EL (cell line): ENCODE measurements around the gene NKX2-1.
"Not testable (repeated sequence)": the region's sequence is repeated elsewhere in the genome, so short reads cannot be mapped to it uniquely, and the experiment has no call there.

Experiments
- DNase-seq: peaks from one replicate; pipeline ENCODE4 v3.0.0-alpha.2; 2016

Gene NKX2-1

GRCh38 chr14:36505181-36505815 lies 14.7 kb downstream of the NKX2-1 start:
- no peak for DNase-seq

DNA sequence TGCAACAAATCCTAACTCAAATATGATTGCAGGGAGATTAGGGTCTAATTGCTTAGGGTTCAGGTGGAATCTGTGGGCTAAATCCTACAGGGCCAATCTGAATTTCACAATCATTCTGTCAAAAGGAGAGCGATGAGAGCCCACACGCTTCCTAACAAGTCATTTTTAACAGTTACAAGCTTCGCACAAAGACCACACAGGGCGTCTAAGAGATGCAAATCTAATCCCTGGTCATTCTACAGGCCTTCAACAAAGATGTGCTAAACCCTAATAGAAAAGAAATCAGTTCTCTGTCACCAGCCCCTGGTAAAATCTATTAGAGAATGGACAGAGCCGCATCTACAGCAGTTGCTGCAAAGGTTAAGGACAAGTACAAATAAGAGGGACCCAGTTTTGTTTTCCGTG lies 15.3 kb downstream of the NKX2-1 start:
- DNase-seq = no peak

- DNase-seq = no peak
Measured at GRCh38 chr14:36503771-36504741, 16.0 kb downstream of the NKX2-1 start.

DNA sequence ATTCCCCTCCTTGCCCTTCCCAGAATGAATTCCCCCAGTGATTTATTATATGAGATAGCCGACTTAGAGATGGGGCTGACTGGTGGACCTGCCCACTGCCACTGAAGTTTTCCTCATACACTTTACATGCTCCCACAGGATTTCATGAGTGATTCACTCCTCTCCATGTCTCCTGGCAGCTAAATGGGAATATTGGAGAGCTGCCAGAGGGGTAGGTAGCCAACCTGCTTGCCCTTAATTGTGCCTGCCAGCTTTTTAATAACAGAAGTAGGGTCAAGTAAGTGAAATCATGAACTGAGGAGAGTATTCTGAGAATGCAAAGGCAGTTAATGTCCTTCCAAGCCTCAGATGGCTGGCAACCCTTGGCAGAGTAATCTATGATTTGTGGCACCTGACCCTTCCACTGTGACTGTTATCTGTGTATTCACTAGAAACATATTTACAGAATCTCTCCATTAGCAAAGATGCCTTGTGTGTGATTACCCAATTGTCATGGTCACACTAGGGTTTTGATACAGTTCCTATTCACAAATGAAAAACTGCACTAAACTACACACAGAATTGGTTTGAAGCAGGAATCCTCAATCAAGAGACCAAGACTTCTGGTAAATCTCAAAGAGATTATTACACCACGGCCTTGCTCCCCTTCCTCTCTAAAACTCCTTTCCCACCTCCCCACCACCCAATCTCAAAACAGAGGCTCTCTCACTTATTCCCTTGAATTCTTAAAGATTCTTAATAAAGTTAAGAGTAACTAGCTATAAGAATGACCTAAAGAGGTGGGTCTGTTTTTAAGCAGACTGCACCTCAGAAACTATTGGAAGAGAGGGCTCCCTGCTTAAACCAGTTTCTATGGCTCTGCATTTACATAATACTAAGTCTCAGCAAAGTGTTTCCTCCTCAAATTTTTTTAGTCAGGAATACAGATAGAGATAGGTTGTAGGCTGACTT lies 17.2 kb downstream of the NKX2-1 start:
- no peak for DNase-seq

GRCh38 chr14:36498938-36499337 lies 21.1 kb downstream of the NKX2-1 start:
- DNase-seq = no peak

- no peak for DNase-seq
Measured at GRCh38 chr14:36496346-36496745, 23.7 kb downstream of the NKX2-1 start.

DNA sequence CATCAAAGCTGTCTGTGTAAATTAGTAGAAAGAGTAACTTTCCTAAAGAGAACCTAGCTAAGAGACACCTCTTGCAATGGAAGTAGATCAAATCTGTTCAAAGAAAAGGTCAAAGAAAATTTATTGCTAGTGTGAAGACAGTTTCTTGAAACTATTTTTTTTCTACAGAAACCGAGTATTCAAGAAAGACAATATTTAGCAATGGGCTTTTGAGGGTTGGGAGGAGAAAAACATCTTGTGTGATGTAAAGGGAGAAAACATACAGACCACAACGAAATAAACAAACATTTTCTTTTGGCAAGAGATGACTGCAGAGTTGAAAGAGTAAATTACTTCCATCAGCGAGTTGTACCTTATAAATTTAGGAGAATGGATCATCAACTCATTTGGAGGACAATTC lies 24.4 kb downstream of the NKX2-1 start:
- no peak for DNase-seq

GRCh38 chr14:36493761-36494160 lies 26.3 kb downstream of the NKX2-1 start:
- no peak for DNase-seq

GRCh38 chr14:36485773-36486172 lies 34.3 kb downstream of the NKX2-1 start:
- no peak for DNase-seq

DNA sequence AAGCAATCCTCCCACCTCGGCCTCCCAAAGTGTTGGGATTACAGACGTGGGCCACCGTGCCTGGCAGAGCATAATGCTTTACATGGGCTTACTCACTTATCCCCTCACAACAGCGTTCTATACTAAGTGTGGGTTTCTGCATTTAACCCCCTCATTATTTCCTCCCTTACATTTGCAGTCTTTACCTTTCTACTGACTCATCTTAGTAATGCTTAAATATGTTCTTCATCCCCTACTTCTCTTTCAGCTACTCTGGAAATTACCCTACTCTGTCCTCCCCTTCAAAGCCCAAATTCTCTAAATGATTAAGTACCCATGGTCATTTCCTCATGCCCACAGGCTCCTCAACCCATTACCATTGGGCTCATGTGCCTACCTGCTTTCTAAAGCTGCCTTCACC lies 40.7 kb downstream of the NKX2-1 start:
- no peak for DNase-seq

GRCh38 chr14:36478782-36479181 lies 41.2 kb downstream of the NKX2-1 start:
- DNase-seq = no peak

GRCh38 chr14:36477266-36477665 lies 42.8 kb downstream of the NKX2-1 start:
- DNase-seq = no peak

GRCh38 chr14:36476061-36476460 lies 44.0 kb downstream of the NKX2-1 start:
- not testable (repeated sequence) for DNase-seq

DNA sequence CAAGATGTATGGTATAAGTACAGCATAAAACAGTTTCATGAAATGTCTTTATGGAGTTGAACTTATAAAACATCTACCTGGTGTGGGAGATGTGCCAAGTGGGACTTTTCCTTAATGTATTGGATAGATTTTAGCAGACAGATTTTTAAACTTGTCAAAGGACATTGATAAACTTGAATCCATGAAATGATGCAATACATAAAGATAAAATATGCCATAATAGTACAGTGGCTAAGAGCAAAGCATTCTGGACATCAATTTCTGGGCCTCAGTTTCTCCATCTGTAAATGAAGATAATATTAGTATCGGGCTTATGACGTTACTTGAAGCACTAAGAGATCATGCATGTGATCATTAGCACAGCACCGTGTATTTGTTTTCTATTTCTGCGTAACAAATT lies 45.4 kb downstream of the NKX2-1 start:
- no peak for DNase-seq

- no peak for DNase-seq
Measured at GRCh38 chr14:36471431-36471830, 48.6 kb downstream of the NKX2-1 start.

DNA sequence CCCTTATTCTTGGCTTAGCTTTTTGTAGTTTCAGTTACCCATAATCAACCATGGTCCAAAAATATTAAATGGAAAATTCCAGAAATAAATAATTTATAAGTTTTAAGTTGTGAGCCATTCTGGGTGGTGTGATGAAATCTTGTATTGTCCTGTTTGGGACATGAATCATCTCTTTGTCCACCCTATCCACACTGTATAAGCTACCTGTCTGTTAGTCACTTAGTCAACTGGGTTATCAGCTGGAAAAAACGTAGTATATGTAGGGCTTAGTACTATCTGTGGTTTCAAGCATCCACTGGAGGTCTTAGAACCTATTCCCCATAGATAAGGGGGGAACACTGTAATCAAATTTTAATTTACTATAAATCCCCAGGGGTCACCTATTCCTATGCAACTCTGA lies 52.7 kb downstream of the NKX2-1 start:
- no peak for DNase-seq
